ENCODE results near the gene NOSIP. TPM values are rescaled to one million over a fixed set of nuclear protein-coding genes. Genes with fewer than 3 reads are reported as not detected.

NOSIP gene
- polyA plus RNA-seq, 4 donors, result 51.8 to 181 (median 134) TPM

- peak; percentile 36 to 46 for DNase-seq
Measured at GRCh38 chr19:49592486-49593232, 12.3 kb upstream of the NOSIP start.

GRCh38 chr19:49591731-49592485 lies 11.6 kb upstream of the NOSIP start:
- H3K27me3 ChIP-seq (ENCODE audit: control insufficient read depth in 3 of 3, insufficient read depth in 3 of 3, low read length in 3 of 3), result no peaks in the 10 kb centered on the region

More at GRCh38 chr19:49592486-49593232, 12.3 kb upstream of the NOSIP start:
- Histone ChIP-seq H3K4me3 (ENCODE audit: low read depth in 1 of 3, low read length in 3 of 3) (peak overlapping the region; percentile 25 to 93 (median 69)), H3K9me3 (ENCODE audit: control insufficient read depth in 2 of 2, insufficient read depth in 1 of 2, low read depth in 1 of 2, low read length in 1 of 2) (no peaks in the 10 kb centered on the region), H3K4me1 (ENCODE audit: control insufficient read depth in 3 of 3, insufficient read depth in 2 of 3, low read depth in 1 of 3, low read length in 2 of 3) (peaks cover 0 to 23% (median 8%) of the 10 kb centered on the region in 3 donors), H3K27ac (ENCODE audit: low read depth in 1 of 3, low read length in 2 of 3) (peak overlapping the region; percentile 17 to 93 (median 81)), H3K36me3 (ENCODE audit: control insufficient read depth in 3 of 3, insufficient read depth in 2 of 3, low read depth in 1 of 3, low read length in 3 of 3) (peaks cover 0 to 37% (median 12%) of the 10 kb centered on the region in 3 donors), H3K27me3 (ENCODE audit: control insufficient read depth in 3 of 3, insufficient read depth in 3 of 3, low read length in 3 of 3) (no peaks in the 10 kb centered on the region)
- no peak for FAIRE-seq
- 1 to 3% (median 2%) methylated on average over 28 of the region's 28 CpGs for WGBS, 3 donors

GRCh38 chr19:49590971-49591730 lies 10.8 kb upstream of the NOSIP start, which contains the start of gene PRR12:
Gene PRR12 (plus strand): TSS chr19:49591182. CDS start chr19:49591655, 473 bp downstream.
- FAIRE-seq (no peak), DNase-seq (peak; percentile 77 to 87)
- Histone ChIP-seq H3K27ac (ENCODE audit: low read depth in 1 of 3, low read length in 2 of 3) (peak within 1 kb of the TSS; percentile 74 to 96 (median 93)), H3K36me3 (ENCODE audit: control insufficient read depth in 3 of 3, insufficient read depth in 2 of 3, low read depth in 1 of 3, low read length in 3 of 3) (peaks cover 0 to 23% (median 10%) of the 10 kb centered on the region in 3 donors), H3K27me3 (ENCODE audit: control insufficient read depth in 3 of 3, insufficient read depth in 3 of 3, low read length in 3 of 3) (no peaks in the 10 kb centered on the region), H3K4me1 (ENCODE audit: control insufficient read depth in 3 of 3, insufficient read depth in 2 of 3, low read depth in 1 of 3, low read length in 2 of 3) (peaks cover 0 to 23% (median 8%) of the 10 kb centered on the region in 3 donors), H3K9me3 (ENCODE audit: control insufficient read depth in 2 of 2, insufficient read depth in 1 of 2, low read depth in 1 of 2, low read length in 1 of 2) (no peaks in the 10 kb centered on the region), H3K4me3 (ENCODE audit: low read depth in 1 of 3, low read length in 3 of 3) (peak within 1 kb of the TSS; percentile 69 to 93 (median 71))
- WGBS, 3 donors, result 0% methylated on average over 21 to 60 of the region's 66 CpGs

More at GRCh38 chr19:49591731-49592485, 11.6 kb upstream of the NOSIP start:
- no peaks in the 10 kb centered on the region for H3K9me3 ChIP-seq (ENCODE audit: control insufficient read depth in 2 of 2, insufficient read depth in 1 of 2, low read depth in 1 of 2, low read length in 1 of 2)
- peaks cover 0 to 30% (median 12%) of the 10 kb centered on the region in 3 donors for H3K36me3 ChIP-seq (ENCODE audit: control insufficient read depth in 3 of 3, insufficient read depth in 2 of 3, low read depth in 1 of 3, low read length in 3 of 3)
- H3K4me1 ChIP-seq (ENCODE audit: control insufficient read depth in 3 of 3, insufficient read depth in 2 of 3, low read depth in 1 of 3, low read length in 2 of 3), result peaks cover 0 to 23% (median 8%) of the 10 kb centered on the region in 3 donors
- FAIRE-seq (no peak), DNase-seq (peak; percentile 38 to 72)
- 0 to 1% (median 0%) methylated on average over 35 to 51 of the region's 51 CpGs for WGBS, 3 donors
- peak overlapping the region; percentile 69 to 93 (median 71) for H3K4me3 ChIP-seq (ENCODE audit: low read depth in 1 of 3, low read length in 3 of 3)
- H3K27ac ChIP-seq (ENCODE audit: low read depth in 1 of 3, low read length in 2 of 3), result peak overlapping the region; percentile 17 to 93 (median 81)

- Histone ChIP-seq H3K36me3 (ENCODE audit: control insufficient read depth in 3 of 3, insufficient read depth in 2 of 3, low read depth in 1 of 3, low read length in 3 of 3) (peaks cover 0 to 15% (median 10%) of the 10 kb centered on the region in 3 donors), H3K27ac (ENCODE audit: low read depth in 1 of 3, low read length in 2 of 3) (peak overlapping the region; percentile 74 to 96 (median 93)), H3K27me3 (ENCODE audit: control insufficient read depth in 3 of 3, insufficient read depth in 3 of 3, low read length in 3 of 3) (no peaks in the 10 kb centered on the region), H3K4me3 (ENCODE audit: low read depth in 1 of 3, low read length in 3 of 3) (peak overlapping the region; percentile 69 to 77 (median 71)), H3K4me1 (ENCODE audit: control insufficient read depth in 3 of 3, insufficient read depth in 2 of 3, low read depth in 1 of 3, low read length in 2 of 3) (peaks cover 0 to 23% (median 8%) of the 10 kb centered on the region in 3 donors), H3K9me3 (ENCODE audit: control insufficient read depth in 2 of 2, insufficient read depth in 1 of 2, low read depth in 1 of 2, low read length in 1 of 2) (no peaks in the 10 kb centered on the region)
- no peak for FAIRE-seq
- 0 to 1% (median 1%) methylated on average over 58 of the region's 58 CpGs for WGBS, 3 donors
- DNase-seq, result peak; percentile 98
Measured at GRCh38 chr19:49590071-49590970, 10.0 kb upstream of the NOSIP start.

- WGBS, 3 donors, result 23 to 45% (median 43%) methylated on average over 5 of the region's 5 CpGs
- Histone ChIP-seq H3K27ac (ENCODE audit: low read depth in 1 of 3, low read length in 2 of 3) (peak overlapping the region; percentile 2 to 73 (median 54)), H3K4me1 (ENCODE audit: control insufficient read depth in 3 of 3, insufficient read depth in 2 of 3, low read depth in 1 of 3, low read length in 2 of 3) (peaks cover 0 to 19% (median 8%) of the 10 kb centered on the region in 3 donors), H3K36me3 (ENCODE audit: control insufficient read depth in 3 of 3, insufficient read depth in 2 of 3, low read depth in 1 of 3, low read length in 3 of 3) (peaks cover 0 to 15% (median 3%) of the 10 kb centered on the region in 3 donors), H3K27me3 (ENCODE audit: control insufficient read depth in 3 of 3, insufficient read depth in 3 of 3, low read length in 3 of 3) (no peaks in the 10 kb centered on the region), H3K4me3 (ENCODE audit: low read depth in 1 of 3, low read length in 3 of 3) (peak overlapping the region in 1 of 3 donors; percentile 0), H3K9me3 (ENCODE audit: control insufficient read depth in 2 of 2, insufficient read depth in 1 of 2, low read depth in 1 of 2, low read length in 1 of 2) (no peaks in the 10 kb centered on the region)
- no peak for DNase-seq
- FAIRE-seq, result no peak
Measured at GRCh38 chr19:49589502-49589905, 9.1 kb upstream of the NOSIP start.

- no peaks in the 10 kb centered on the region for H3K27me3 ChIP-seq (ENCODE audit: control insufficient read depth in 3 of 3, insufficient read depth in 3 of 3, low read length in 3 of 3)
- H3K9me3 ChIP-seq (ENCODE audit: control insufficient read depth in 2 of 2, insufficient read depth in 1 of 2, low read depth in 1 of 2, low read length in 1 of 2), result no peaks in the 10 kb centered on the region
- WGBS, 3 donors, result 78 to 83% (median 82%) methylated on average over 18 of the region's 18 CpGs
- FAIRE-seq (no peak), DNase-seq (no peak)
- H3K27ac ChIP-seq (ENCODE audit: low read depth in 1 of 3, low read length in 2 of 3), result peak overlapping the region in 1 of 3 donors; percentile 5
- peaks cover 0 to 15% (median 0%) of the 10 kb centered on the region in 3 donors for H3K36me3 ChIP-seq (ENCODE audit: control insufficient read depth in 3 of 3, insufficient read depth in 2 of 3, low read depth in 1 of 3, low read length in 3 of 3)
- H3K4me3 ChIP-seq (ENCODE audit: low read depth in 1 of 3, low read length in 3 of 3), result no peak overlapping the region
- H3K4me1 ChIP-seq (ENCODE audit: control insufficient read depth in 3 of 3, insufficient read depth in 2 of 3, low read depth in 1 of 3, low read length in 2 of 3), result peaks cover 0 to 11% (median 8%) of the 10 kb centered on the region in 3 donors
Measured at GRCh38 chr19:49588365-49589122, 8.2 kb upstream of the NOSIP start.

- Histone ChIP-seq H3K4me1 (ENCODE audit: control insufficient read depth in 3 of 3, insufficient read depth in 2 of 3, low read depth in 1 of 3, low read length in 2 of 3) (peaks cover 0 to 6% (median 0%) of the 10 kb centered on the region in 3 donors), H3K9me3 (ENCODE audit: control insufficient read depth in 2 of 2, insufficient read depth in 1 of 2, low read depth in 1 of 2, low read length in 1 of 2) (no peaks in the 10 kb centered on the region), H3K36me3 (ENCODE audit: control insufficient read depth in 3 of 3, insufficient read depth in 2 of 3, low read depth in 1 of 3, low read length in 3 of 3) (peaks cover 0 to 19% (median 0%) of the 10 kb centered on the region in 3 donors), H3K27me3 (ENCODE audit: control insufficient read depth in 3 of 3, insufficient read depth in 3 of 3, low read length in 3 of 3) (no peaks in the 10 kb centered on the region), H3K27ac (ENCODE audit: low read depth in 1 of 3, low read length in 2 of 3) (no peak overlapping the region), H3K4me3 (ENCODE audit: low read depth in 1 of 3, low read length in 3 of 3) (no peak overlapping the region)
- WGBS, 3 donors, result 90 to 98% (median 92%) methylated on average over 7 to 8 of the region's 8 CpGs
- FAIRE-seq (no peak), DNase-seq (no peak)
Measured at GRCh38 chr19:49587227-49587626, 6.9 kb upstream of the NOSIP start.

Measured in small intestine (tissue), 7 donors.